Stimulated activated naive CD4-positive, alpha-beta T cell (primary cell): ENCODE data around the gene PTGR1.

Source experiments
- DNase-seq, 6 experiments: peaks; one replicate each; lab custom pipeline; 2025; lab: John Stamatoyannopoulos, UW

Gene PTGR1

DNA sequence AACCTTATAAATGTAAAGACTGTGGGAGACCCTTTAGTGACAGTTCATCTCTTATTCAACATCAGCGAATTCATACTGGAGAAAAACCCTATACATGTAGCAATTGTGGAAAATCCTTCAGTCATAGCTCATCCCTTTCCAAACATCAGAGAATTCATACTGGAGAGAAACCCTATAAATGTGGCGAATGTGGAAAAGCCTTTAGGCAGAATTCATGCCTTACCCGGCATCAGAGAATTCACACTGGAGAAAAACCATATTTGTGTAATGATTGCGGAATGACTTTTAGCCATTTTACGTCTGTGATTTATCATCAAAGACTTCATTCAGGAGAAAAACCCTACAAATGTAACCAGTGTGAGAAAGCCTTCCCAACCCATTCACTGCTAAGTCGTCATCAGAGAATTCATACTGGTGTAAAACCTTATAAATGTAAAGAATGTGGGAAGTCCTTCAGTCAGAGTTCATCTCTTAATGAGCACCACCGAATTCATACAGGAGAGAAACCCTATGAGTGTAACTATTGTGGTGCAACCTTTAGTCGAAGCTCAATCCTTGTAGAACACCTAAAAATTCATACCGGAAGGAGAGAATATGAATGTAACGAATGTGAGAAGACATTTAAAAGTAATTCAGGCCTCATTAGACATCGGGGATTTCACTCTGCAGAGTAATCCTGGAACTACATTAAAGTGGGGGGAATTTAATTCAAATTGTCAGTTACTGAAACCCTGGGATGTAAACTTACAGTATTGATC is 56.8 kb downstream of the PTGR1 start:
- DNase-seq = no peak

DNA sequence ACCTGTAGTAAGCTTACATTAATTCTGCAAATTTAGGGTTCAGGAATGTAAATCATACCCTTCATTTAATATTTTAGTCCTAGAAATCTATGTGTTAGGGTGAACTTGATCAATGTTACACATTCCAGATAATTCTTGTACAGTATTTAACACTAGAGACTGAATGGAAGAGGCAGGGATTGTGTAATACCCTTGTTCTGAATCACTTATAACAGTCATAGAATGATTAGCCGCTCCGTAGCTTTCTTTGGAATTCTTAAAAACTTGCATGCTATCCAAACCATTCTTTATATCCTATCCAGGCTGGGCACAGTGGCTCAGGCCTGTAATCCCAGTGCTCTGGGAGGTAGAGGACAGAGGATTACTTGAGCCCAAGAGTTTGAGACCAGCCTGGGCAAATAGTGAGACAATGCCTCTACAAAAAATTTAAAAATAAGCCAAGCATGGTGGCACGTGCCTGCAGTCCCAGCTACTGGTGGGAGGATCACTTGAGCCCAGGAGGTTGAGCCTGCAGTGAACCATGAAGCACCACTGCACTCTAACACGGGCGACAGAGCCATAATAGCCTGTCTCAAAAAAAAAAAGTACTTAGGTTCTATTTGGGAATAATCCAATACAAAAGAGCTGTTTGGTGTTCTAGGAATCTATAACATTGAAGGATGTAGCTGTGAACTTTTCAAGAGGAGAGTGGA is 66.2 kb downstream of the PTGR1 start:
- no peak for DNase-seq

DNA sequence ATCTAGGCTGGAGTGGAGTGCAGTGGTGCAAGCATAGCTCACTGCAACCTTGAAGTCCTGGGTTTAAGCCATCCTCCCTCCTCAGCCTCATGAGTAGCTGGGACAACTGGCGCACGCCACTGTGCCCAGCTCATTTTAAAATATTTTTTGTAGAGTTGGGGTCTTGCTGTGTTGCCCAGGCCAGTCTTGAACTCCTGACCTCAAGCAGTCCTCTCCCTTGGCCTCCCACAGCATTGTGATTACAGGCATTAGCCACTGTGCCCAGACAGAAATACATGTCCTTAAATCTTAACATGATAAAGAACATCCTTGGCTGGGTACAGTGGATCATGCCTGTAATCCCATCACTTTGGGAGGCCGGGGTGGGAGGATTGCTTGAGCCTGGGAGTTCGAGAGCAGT is 67.7 kb downstream of the PTGR1 start:
- no peak for DNase-seq

DNA sequence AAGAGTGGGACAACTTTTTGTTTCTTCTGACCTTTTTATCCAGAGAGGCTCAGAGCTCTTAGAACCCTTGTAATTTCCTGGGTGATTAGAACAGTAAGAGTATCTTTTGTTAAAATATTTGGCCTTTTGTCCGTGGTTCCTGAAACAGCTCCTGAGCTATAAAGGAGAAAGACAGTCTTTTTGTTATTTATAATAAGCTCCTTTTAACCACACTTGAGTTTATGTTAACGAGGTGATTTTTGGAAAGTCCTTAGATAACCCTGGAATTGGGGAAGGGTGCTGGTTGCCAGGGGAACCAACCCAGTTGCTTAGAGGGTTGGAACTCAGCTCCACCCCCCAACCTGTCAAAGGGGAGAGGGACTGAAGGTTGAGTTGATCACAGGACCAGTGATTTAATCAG is 69.7 kb downstream of the PTGR1 start:
- no peak for DNase-seq

DNA sequence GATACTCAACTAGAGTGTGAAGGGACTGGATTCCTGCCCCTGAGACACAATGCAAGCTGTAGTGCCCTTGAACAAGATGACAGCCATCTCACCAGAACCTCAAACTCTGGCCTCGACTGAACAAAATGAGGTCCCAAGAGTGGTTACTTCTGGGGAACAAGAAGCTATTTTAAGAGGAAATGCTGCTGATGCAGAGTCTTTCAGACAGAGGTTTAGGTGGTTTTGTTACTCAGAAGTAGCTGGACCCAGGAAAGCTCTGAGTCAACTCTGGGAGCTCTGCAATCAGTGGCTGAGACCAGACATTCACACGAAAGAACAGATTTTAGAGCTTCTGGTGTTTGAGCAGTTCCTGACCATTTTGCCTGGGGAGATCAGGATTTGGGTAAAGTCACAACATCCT is 72.1 kb downstream of the PTGR1 start:
- DNase-seq = no peak

DNA sequence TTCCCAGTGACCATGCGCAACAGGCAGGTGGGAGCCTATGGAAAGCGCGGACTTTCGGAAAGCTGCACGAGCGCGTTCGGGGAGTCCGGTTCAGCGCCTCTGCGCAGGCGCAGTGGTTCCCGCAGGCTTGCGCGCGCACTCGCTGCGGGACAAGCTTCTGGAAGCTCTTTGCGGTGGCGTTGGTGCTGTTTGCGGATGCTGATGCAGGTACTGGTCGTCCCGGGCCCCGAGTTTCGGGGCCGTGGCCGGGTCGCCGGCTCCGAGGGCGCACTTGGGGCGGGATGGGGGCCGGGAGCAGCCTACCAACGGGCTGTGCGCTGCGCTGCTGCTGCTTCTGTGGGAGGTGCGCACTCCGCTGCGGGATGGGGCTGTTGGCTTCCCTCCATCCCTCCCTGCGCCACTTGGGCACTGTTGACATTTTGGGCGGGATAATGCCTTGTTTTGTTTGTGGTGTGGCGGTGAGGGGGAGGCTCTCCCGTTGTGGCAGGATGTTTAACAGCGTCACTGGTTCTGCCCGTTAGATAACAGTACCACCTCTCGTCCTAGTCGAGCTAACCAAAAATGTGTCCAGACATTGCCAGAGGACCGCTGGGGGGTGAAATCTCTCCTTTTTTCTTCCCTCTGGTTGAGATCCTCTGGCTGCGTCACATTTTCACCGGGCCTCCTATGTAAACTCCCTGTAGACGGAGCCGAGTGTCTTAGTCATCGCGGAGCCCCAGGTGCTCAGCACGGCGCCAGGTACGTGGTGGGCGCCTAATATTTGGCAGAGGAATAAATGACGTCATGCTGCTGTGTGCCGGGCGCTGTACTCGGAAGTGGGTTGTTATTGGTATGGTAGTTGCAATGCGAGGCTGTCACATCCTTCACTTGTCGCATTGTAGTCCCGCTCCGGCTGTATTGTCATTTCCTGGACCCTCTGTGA is 74.1 kb downstream of the PTGR1 start, which contains the start of gene ZNF483:
ZNF483 (plus strand) TSS at position 124 of the 922 bp plus-strand sequence. CDS start 2,217 bp downstream, outside the sequence.
- peak; percentile 51 to 74 (median 66) for DNase-seq

DNA sequence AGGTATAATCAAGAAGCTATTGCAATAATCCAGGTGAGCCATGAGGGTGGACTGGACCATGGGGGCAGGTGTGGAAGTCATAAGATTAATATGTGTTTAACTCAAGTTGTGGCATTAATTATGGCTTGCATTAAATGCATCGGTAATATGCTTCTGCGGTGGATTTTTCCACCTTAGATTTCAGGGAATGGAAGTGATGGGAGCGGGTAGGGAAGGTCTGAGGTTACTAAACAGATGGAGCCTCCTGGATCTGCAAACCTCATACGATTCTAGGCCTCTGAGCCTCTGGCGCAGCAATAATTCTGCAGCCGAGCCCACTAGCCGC is 74.8 kb downstream of the PTGR1 start:
- no peak for DNase-seq

DNA sequence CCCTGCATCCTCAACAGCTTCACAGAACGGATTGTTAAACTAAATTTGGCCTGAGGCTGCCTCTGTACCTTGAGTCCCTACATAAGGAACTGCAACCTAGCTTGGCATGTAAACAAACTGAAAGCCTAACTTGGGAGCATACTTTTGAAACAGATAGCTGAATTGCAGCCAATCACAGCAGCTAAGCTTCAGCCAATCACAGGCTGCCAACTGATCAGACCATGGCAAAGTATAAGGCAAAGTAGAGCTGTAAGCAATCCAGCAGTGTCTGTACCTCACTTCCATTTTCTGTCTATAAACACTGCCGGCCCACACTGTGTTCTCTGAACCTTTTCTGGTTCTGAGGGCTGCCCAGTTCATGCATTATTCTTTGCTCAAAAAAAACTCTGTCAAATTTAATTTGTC is 83.4 kb downstream of the PTGR1 start:
- no peak for DNase-seq

DNA sequence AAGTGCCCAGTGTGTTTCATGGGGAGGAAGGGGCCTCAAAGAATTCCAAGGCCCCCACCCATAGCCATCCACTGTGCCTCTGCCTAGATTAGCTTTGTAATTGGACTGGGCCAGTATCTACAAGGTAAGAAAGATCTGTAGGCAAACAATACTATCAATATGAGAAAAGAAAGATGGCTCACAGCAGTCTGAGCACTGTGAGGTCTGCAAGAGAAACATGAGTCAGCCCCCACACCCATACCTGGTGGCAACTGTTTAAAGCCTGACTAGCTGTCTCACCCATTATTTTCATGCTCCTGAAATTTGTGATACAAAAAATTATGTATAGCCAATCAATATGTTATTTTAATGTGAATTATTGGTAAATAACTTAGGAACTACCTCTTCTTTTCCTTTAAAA is 84.5 kb downstream of the PTGR1 start:
- DNase-seq = no peak
